ENCODE measurements around the gene OR52E8. TPM values are rescaled to one million over a fixed set of nuclear protein-coding genes. Genes with fewer than 3 reads are reported as not detected.

Gene OR52E8
- total RNA-seq, 4 donors from 2014 or later, result not detected

GRCh38 chr11:5880329-5880728 lies 22.8 kb upstream of the OR52E8 start, which contains the start of gene OR52E4:
TSS of gene OR52E4 (plus strand) at chr11:5880629. CDS start at chr11:5884293, 3,664 bp downstream.
- no peak for TF ChIP-seq CTCF (IDR thresholded peaks at IDR 0.05; ENCODE audit: low read depth)

GRCh38 chr11:5878564-5878963 lies 21.1 kb upstream of the OR52E8 start:
- TF ChIP-seq CTCF (IDR thresholded peaks at IDR 0.05; ENCODE audit: low read depth), result no peak

- no peak for TF ChIP-seq CTCF (IDR thresholded peaks at IDR 0.05; ENCODE audit: low read depth)
These were observed 8.3 kb upstream of the OR52E8 start for GRCh38 chr11:5865826-5866225.

GRCh38 chr11:5851002-5851401 lies 6.5 kb downstream of the OR52E8 start:
- no peak for TF ChIP-seq CTCF (IDR thresholded peaks at IDR 0.05; ENCODE audit: low read depth)

GRCh38 chr11:5847711-5848110 lies 9.8 kb downstream of the OR52E8 start:
- no peak for TF ChIP-seq CTCF (IDR thresholded peaks at IDR 0.05; ENCODE audit: low read depth)

GRCh38 chr11:5846701-5847100 lies 10.8 kb downstream of the OR52E8 start:
- TF ChIP-seq CTCF (IDR thresholded peaks at IDR 0.05; ENCODE audit: low read depth), result no peak

- no peak for TF ChIP-seq CTCF (IDR thresholded peaks at IDR 0.05; ENCODE audit: low read depth)
These were observed 15.7 kb downstream of the OR52E8 start, which contains the start of gene OR52E6 for GRCh38 chr11:5841797-5842196. TSS of gene OR52E6 (minus strand) at chr11:5841897. CDS start at chr11:5841897, 0 bp downstream.

Measured in subcutaneous adipose tissue (tissue), 4 donors.